ENCODE data around the gene CDK6. TPM values are rescaled to one million over a fixed set of nuclear protein-coding genes. Genes with fewer than 3 reads are reported as not detected.

CDK6 gene
- total and polyA plus RNA-seq, 2 of the 8 experiments (the other 6 are each of a cell fraction or from before 2014, with no cell fraction given), result 5.9 to 18.9 TPM

DNA sequence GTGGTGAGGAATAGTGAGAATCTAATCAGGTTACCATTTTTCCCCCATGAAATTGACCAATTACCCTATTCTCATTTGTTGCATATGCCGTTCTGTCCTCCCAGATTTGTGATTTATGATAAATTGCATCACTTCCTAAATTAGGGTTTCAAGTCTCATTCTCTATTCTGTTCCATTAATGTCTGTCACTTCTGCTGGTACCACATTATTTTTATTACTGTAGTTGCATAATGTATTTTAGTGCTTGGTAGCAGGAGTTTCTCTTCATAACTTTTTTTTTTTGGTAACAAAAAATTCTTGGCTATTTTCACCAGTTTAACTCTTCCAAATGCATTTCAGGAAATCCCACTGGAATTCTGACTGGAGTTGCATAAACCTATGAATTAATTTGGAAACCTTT lies 202.2 kb downstream of the CDK6 start:
- 92% methylated on average over 1 of the region's 1 CpG; no CpG with 5 or more reads in 1 of the 2 experiments for WGBS, 2 experiments (ENCODE audit: extremely low coverage in 1 of 2, insufficient coverage in 1 of 2, insufficient read length in 1 of 2, insufficient replicate concordance in 2 of 2, low coverage in 1 of 2, low lambda C conversion rate in 2 of 2, missing lambda C conversion rate in 1 of 2)
- no peaks in the 10 kb centered on the region for H3K23me2 ChIP-seq (ENCODE audit: low read depth, low read length)
- no peak for TF ChIP-seq RXRA (IDR thresholded peaks at IDR 0.05; ENCODE audit: insufficient read depth, low read depth, low read length)
- TF ChIP-seq ASH2L (IDR thresholded peaks at IDR 0.05; ENCODE audit: low read length), result no peak
- no peak for TF ChIP-seq HDAC6 (IDR thresholded peaks at IDR 0.05; ENCODE audit: low read depth, low read length)
- no peak for TF ChIP-seq SP4 (IDR thresholded peaks at IDR 0.05; ENCODE audit: low read length)
- TF ChIP-seq TCF12 (IDR thresholded peaks at IDR 0.05; ENCODE audit: low read depth, low read length), result no peak
- no peak for TF ChIP-seq GABPA (IDR thresholded peaks at IDR 0.05; ENCODE audit: borderline replicate concordance, insufficient read depth, low read length)
- TF ChIP-seq EP300 (IDR thresholded peaks at IDR 0.05; ENCODE audit: borderline replicate concordance in 1 of 2, low read depth in 2 of 2, low read length in 2 of 2), result no peak
- TF ChIP-seq KDM5A (IDR thresholded peaks at IDR 0.05; ENCODE audit: low read length), result no peak
- no peak for TF ChIP-seq CTBP2 (IDR thresholded peaks at IDR 0.05; ENCODE audit: borderline replicate concordance, insufficient read depth, insufficient read length, low read length)
- no peak for TF ChIP-seq RBBP5 (IDR thresholded peaks at IDR 0.05; ENCODE audit: borderline replicate concordance, low read depth, low read length)
- no peak overlapping the region for H2AFZ ChIP-seq (ENCODE audit: low read length)
- H3K9ac ChIP-seq (replicated peaks in 1 of 4; ENCODE audit: extremely low read depth in 1 of 4, low read depth in 3 of 4, low read length in 3 of 4), result no peak overlapping the region
- no peak overlapping the region for H2BK12ac ChIP-seq (ENCODE audit: low read depth, low read length)
- DNase-seq (ENCODE audit: low read depth in 1 of 2, low spot score in 2 of 2) (no peak), FAIRE-seq (no peak)
- H3K23ac ChIP-seq (ENCODE audit: insufficient read length), result no peak overlapping the region
- H4K91ac ChIP-seq (replicated peaks; ENCODE audit: insufficient read length, low read length), result no peak overlapping the region
- no peak overlapping the region for H4K8ac ChIP-seq (ENCODE audit: extremely low read depth, insufficient read depth, low read length)
- H3K27ac ChIP-seq (ENCODE audit: low read depth, low read length), result no peak overlapping the region
- H3K79me1 ChIP-seq (ENCODE audit: low read depth, low read length), result no peaks in the 10 kb centered on the region
- no peak overlapping the region for H3K18ac ChIP-seq (ENCODE audit: extremely low read depth, low read length)
- no peaks in the 10 kb centered on the region for H3K9me3 ChIP-seq (ENCODE audit: insufficient read depth in 2 of 2, low read depth in 1 of 2, low read length in 1 of 2)
- H2BK5ac ChIP-seq (ENCODE audit: low read depth, low read length), result no peak overlapping the region
- no peak overlapping the region for H2AK5ac ChIP-seq (ENCODE audit: low read depth, low read length)
- no peak overlapping the region for H3K4me3 ChIP-seq (ENCODE audit: extremely low read depth in 1 of 4, insufficient read depth in 2 of 4, low read depth in 3 of 4, low read length in 4 of 4)
- no peak overlapping the region for H3K4me2 ChIP-seq (ENCODE audit: insufficient read depth in 1 of 2, low read depth in 2 of 2, low read length in 2 of 2)
- H3K56ac ChIP-seq (replicated peaks; ENCODE audit: insufficient read length, low read depth, low read length), result no peak overlapping the region
- CTCF ChIA-PET (ENCODE audit: partially characterized antibody), result interaction anchor here (0.5 to 1.0 kb wide), 2 partner anchors 12 to 1322 kb away, joined by 3 to 4 read pairs; no protein-coding TSS in a partner anchor
- no peak overlapping the region for H2BK20ac ChIP-seq (ENCODE audit: low read length)
- POLR2A ChIA-PET (ENCODE audit: partially characterized antibody), result no interaction called here
- no peak overlapping the region for H3K14ac ChIP-seq (ENCODE audit: insufficient read length)
- H3K4me1 ChIP-seq (replicated peaks in 1 of 4; ENCODE audit: control insufficient read depth in 3 of 4, insufficient read depth in 4 of 4, low read length in 3 of 4), result peaks cover 0 to 4% (median 2%) of the 10 kb centered on the region in 4 experiments; a peak in 4 of 7 replicates
- H3K79me2 ChIP-seq (ENCODE audit: control insufficient read depth in 1 of 2, insufficient read depth in 2 of 2, low read length in 2 of 2), result no peaks in the 10 kb centered on the region
- H2BK120ac ChIP-seq (replicated peaks; ENCODE audit: low read depth, low read length), result no peak overlapping the region
- no peak overlapping the region for H2BK15ac ChIP-seq (ENCODE audit: low read length)
- H3K36me3 ChIP-seq (ENCODE audit: control insufficient read depth in 2 of 4, insufficient read depth in 4 of 4, low read length in 3 of 4), result no peaks in the 10 kb centered on the region
- H4K20me1 ChIP-seq (replicated peaks in 1 of 2; ENCODE audit: control insufficient read depth in 1 of 2, insufficient read depth in 2 of 2, low read length in 2 of 2), result no peaks in the 10 kb centered on the region
- no peaks in the 10 kb centered on the region for H3K27me3 ChIP-seq (replicated peaks in 1 of 4; ENCODE audit: control insufficient read depth in 3 of 4, extremely low read depth in 1 of 4, insufficient read depth in 3 of 4, low read length in 3 of 4)
- no peak overlapping the region for H4K5ac ChIP-seq (ENCODE audit: insufficient read length, low read depth, low read length)
- no peak overlapping the region for H3K4ac ChIP-seq (replicated peaks; ENCODE audit: insufficient read length, low read depth, low read length)

Data from H1 (cell line).